IMR-90 (cell line): ENCODE data around the gene CENPP. TPM values are rescaled to one million over a fixed set of nuclear protein-coding genes. Genes with fewer than 3 reads are reported as not detected.

Source experiments
- ATAC-seq: fragments of 200-7000 bp; cut with Tn5 transposase; 2 replicates; pipeline ENCODE4 v1.9.1; 2020; ENCODE audit warnings: low read depth, mild to moderate bottlenecking, moderate library complexity
- BruUV-seq: library from RNA; stranded (reverse); fragments of 400-500 nt; replicated peaks from 2 replicates; lab custom pipeline; 2021; lab: Mats Ljungman, UMichigan
- CTCF ChIA-PET: fragments of 300-600 bp; formaldehyde crosslinking; extraction: SDS; loops from one replicate; lab custom pipeline; 2021; ENCODE audit warnings: antibody characterized with exemption; lab: Yijun Ruan, JAX
- POLR2A ChIA-PET: fragments of 300-600 bp; sonication (Branson Sonifier 250); formaldehyde crosslinking; loops from one replicate; lab custom pipeline; 2022; ENCODE audit warnings: antibody characterized with exemption; ENCODE audit not compliant: unreplicated experiment; lab: Charles Lee
- DNase-seq: peaks from one replicate; pipeline ENCODE4 v3.0.0; 2013
- H2AFZ ChIP-seq: replicated peaks from 2 replicates; pipeline ENCODE3; 2013; ENCODE audit warnings: low read length, mild to moderate bottlenecking; ENCODE audit not compliant: poor library complexity
- H2AK5ac ChIP-seq: 2 replicates; pipeline ENCODE4 v1.6.1; 2013; ENCODE audit warnings: low read depth, low read length, inconsistent platforms
- H2AK9ac ChIP-seq: replicated peaks from 2 replicates; pipeline ENCODE3; 2013; ENCODE audit warnings: mild to moderate bottlenecking, low read depth, low read length, moderate library complexity; ENCODE audit not compliant: poor library complexity
- H2BK120ac ChIP-seq: 2 replicates; pipeline ENCODE4 v1.6.1; 2013; ENCODE audit warnings: low read depth, low read length, inconsistent platforms
- H2BK15ac ChIP-seq: 3 replicates; pipeline ENCODE4 v1.6.1; 2013; ENCODE audit warnings: low read depth, low read length, inconsistent platforms
- H2BK20ac ChIP-seq: 2 replicates; pipeline ENCODE4 v1.6.1; 2013; ENCODE audit warnings: low read depth, mild to moderate bottlenecking, inconsistent platforms, low read length, moderate library complexity
- H2BK5ac ChIP-seq: 2 replicates; pipeline ENCODE4 v1.6.1; 2013; ENCODE audit warnings: mild to moderate bottlenecking, low read depth, low read length, inconsistent platforms; ENCODE audit not compliant: poor library complexity, severe bottlenecking
- H3K14ac ChIP-seq: replicated peaks from 2 replicates; pipeline ENCODE4 v1.6.1; 2013; ENCODE audit warnings: low read depth, low read length, inconsistent platforms
- H3K18ac ChIP-seq: 2 replicates; pipeline ENCODE4 v1.6.1; 2013; ENCODE audit warnings: low read depth, low read length, control low read depth
- H3K23ac ChIP-seq: 2 replicates; pipeline ENCODE4 v1.6.1; 2013; ENCODE audit warnings: low read depth, low read length, inconsistent platforms
- H3K27ac ChIP-seq: 2 replicates; pipeline ENCODE4 v1.5.1; 2013; ENCODE audit warnings: mild to moderate bottlenecking, control low read depth, low read length; ENCODE audit not compliant: insufficient read depth
- H3K27me3 ChIP-seq: 2 replicates; pipeline ENCODE4 v1.6.1; 2013; ENCODE audit warnings: low read length; ENCODE audit not compliant: control insufficient read depth, insufficient read depth
- H3K36me3 ChIP-seq: 2 replicates; pipeline ENCODE4 v1.6.1; 2013; ENCODE audit warnings: low read length, mixed read lengths; ENCODE audit not compliant: control insufficient read depth, insufficient read depth
- H3K4ac ChIP-seq: 2 replicates; pipeline ENCODE4 v1.6.1; 2013; ENCODE audit warnings: low read depth, low read length, inconsistent platforms
- H3K4me1 ChIP-seq: 2 replicates; pipeline ENCODE4 v1.6.1; 2013; ENCODE audit warnings: low read length, mixed read lengths; ENCODE audit not compliant: control insufficient read depth, insufficient read depth
- H3K4me2 ChIP-seq: 2 replicates; pipeline ENCODE4 v1.6.1; 2013; ENCODE audit warnings: low read depth, mild to moderate bottlenecking, control low read depth, low read length, moderate library complexity
- H3K4me3 ChIP-seq: 2 replicates; pipeline ENCODE4 v1.5.1; 2013; ENCODE audit warnings: low read depth, mild to moderate bottlenecking, control low read depth, low read length, moderate library complexity; ENCODE audit not compliant: insufficient read depth
- H3K56ac ChIP-seq: 2 replicates; pipeline ENCODE4 v1.6.1; 2013; ENCODE audit warnings: low read length, inconsistent platforms; ENCODE audit not compliant: insufficient read depth; ENCODE audit errors: extremely low read depth
- H3K79me1 ChIP-seq, 2 experiments: 2 replicates each; pipeline ENCODE4 v1.6.1; 2013; ENCODE audit warnings: low read length in 2 of 2, inconsistent platforms in 1 of 2, low read depth in 1 of 2
- H3K9ac ChIP-seq: 2 replicates; pipeline ENCODE4 v1.6.1; 2013; ENCODE audit warnings: low read depth, low read length, control low read depth
- H3K9me1 ChIP-seq: 2 replicates; pipeline ENCODE4 v1.6.1; 2013; ENCODE audit warnings: low read length, inconsistent platforms; ENCODE audit not compliant: insufficient read depth
- H3K9me3 ChIP-seq: 2 replicates; pipeline ENCODE4 v1.6.1; 2013; ENCODE audit warnings: low read length; ENCODE audit not compliant: control insufficient read depth, insufficient read depth
- H4K20me1 ChIP-seq: 2 replicates; pipeline ENCODE4 v1.6.1; 2013; ENCODE audit warnings: low read length, inconsistent platforms; ENCODE audit not compliant: insufficient read depth
- H4K5ac ChIP-seq: 2 replicates; pipeline ENCODE4 v1.6.1; 2013; ENCODE audit warnings: mild to moderate bottlenecking, low read depth, low read length, control low read depth
- H4K8ac ChIP-seq, 2 experiments: 2 replicates each; pipeline ENCODE4 v1.6.1; 2013; ENCODE audit warnings: low read depth in 2 of 2, low read length in 2 of 2, control low read depth in 1 of 2, inconsistent platforms in 1 of 2
- H4K91ac ChIP-seq: 2 replicates; pipeline ENCODE4 v1.6.1; 2013; ENCODE audit warnings: low read depth, low read length, inconsistent platforms; ENCODE audit not compliant: insufficient read depth
- BHLHE40 ChIP-seq: fragments of 150-350 bp; IDR thresholded peaks from 2 replicates; pipeline ENCODE4 v1.6.1; 2016; ENCODE audit warnings: mild to moderate bottlenecking, low read depth, low read length
- CEBPB ChIP-seq: IDR thresholded peaks from 2 replicates; pipeline ENCODE4 v1.6.1; 2012; ENCODE audit warnings: low read depth, low read length, improper control_type of control experiment
- CHD1 ChIP-seq: IDR thresholded peaks from 2 replicates; pipeline ENCODE4 v1.6.1; 2012; ENCODE audit warnings: low read depth, low read length, improper control_type of control experiment
- FOS ChIP-seq: fragments of 150-350 bp; IDR thresholded peaks from 2 replicates; pipeline ENCODE4 v1.6.1; 2016; ENCODE audit warnings: low read depth, low read length
- MXI1 ChIP-seq: IDR thresholded peaks from 2 replicates; pipeline ENCODE4 v1.6.1; 2012; ENCODE audit warnings: low read depth, mild to moderate bottlenecking, low read length, moderate library complexity, borderline replicate concordance
- WGBS, 2 experiments: methylation state at CpG; one replicate each; pipeline versions ENCODE4 v1.1.5 to v1.1.7; 2013; ENCODE audit warnings: missing lambda C conversion rate in 2 of 2; ENCODE audit not compliant: insufficient read length in 1 of 2; ENCODE audit errors: extremely low coverage in 2 of 2; 5-methylcytosine and 5-hydroxymethylcytosine counted together
- dilution Hi-C: fragments of 300-500 bp; cut with HindIII; formaldehyde crosslinking; loops from one replicate; pipeline ENCODE4 v1.14.3; 2018; ENCODE audit warnings: low sequenced_read_pairs; ENCODE audit not compliant: unreplicated experiment
- in situ Hi-C: fragments of 300-500 bp; cut with MboI; formaldehyde crosslinking; loops from 3 replicates; pipeline ENCODE4 v1.14.3; 2019; ENCODE audit warnings: low sequenced_read_pairs, inconsistent platforms, mixed read lengths
- intact Hi-C: fragments of 100-400 bp; cut with micrococcal nuclease; formaldehyde crosslinking; loops from 2 replicates; pipeline ENCODE4 v1.10.0; 2022
- polyA plus RNA-seq, 3 experiments: library from polyadenylated mRNA; depleted of rRNA; stranded (reverse); fragments of >200 nt; gene quantifications; 2 replicates each; pipeline ENCODE4 v1.2.3, GENCODE V29; 2012; ENCODE audit warnings: low replicate concordance in 1 of 3
- total RNA-seq: library from RNA; depleted of rRNA; stranded (reverse); fragments of >200 nt; gene quantifications from 2 replicates; pipeline ENCODE4 v1.2.3, GENCODE V29; 2012
- TF ChIP-seq, protein P1 (sequence below): conservative IDR thresholded peaks from 2 replicates; pipeline ENCODE4 v1.5.1; 2012; ENCODE audit warnings: mild to moderate bottlenecking, low read depth, low read length, improper control_type of control experiment
- TF ChIP-seq, protein P2 (sequence below): fragments of 150-350 bp; IDR thresholded peaks from 2 replicates; pipeline ENCODE4 v1.6.1; 2017; ENCODE audit warnings: mild to moderate bottlenecking, antibody characterized with exemption, low read length, low read depth

CENPP gene
- total and polyA plus RNA-seq, 2 of the 4 experiments (the other 2 are of a cell fraction), result 1.4 to 2.0 TPM

GRCh38 chr9:92641092-92641809 is 315.5 kb downstream of the CENPP start:
- no peak overlapping the region for H3K14ac ChIP-seq
- H3K79me1 ChIP-seq, result peaks cover 13 to 24% of the 10 kb centered on the region in 2 experiments
- H3K4me3 ChIP-seq, result no peak overlapping the region
- no TSS peak for BruUV-seq
- H2BK20ac ChIP-seq, result no peak overlapping the region
- H4K20me1 ChIP-seq, result no peaks in the 10 kb centered on the region
- 94% methylated on average over 7 of the region's 20 CpGs; no CpG with 5 or more reads in 1 of the 2 experiments for WGBS, 2 experiments
- H3K4me1 ChIP-seq, result no peaks in the 10 kb centered on the region
- H3K9ac ChIP-seq, result no peak overlapping the region
- no peak overlapping the region for H3K23ac ChIP-seq
- no peak overlapping the region for H2AK9ac ChIP-seq
- H3K4me2 ChIP-seq, result no peak overlapping the region
- H3K27me3 ChIP-seq, result no peaks in the 10 kb centered on the region
- dilution Hi-C loops (no loop called here), intact Hi-C loops (no loop called here), in situ Hi-C loops (no loop called here)
- CTCF ChIA-PET, result interaction anchor here (0.6 kb wide), 1 partner anchor 234 kb away, joined by 4 read pairs; no protein-coding TSS in a partner anchor
- no peak overlapping the region for H4K8ac ChIP-seq
- no peak overlapping the region for H2AFZ ChIP-seq
- H4K5ac ChIP-seq, result no peak overlapping the region
- H3K36me3 ChIP-seq, result peaks cover 57% of the 10 kb centered on the region
- no peak for DNase-seq
- POLR2A ChIA-PET, result no interaction called here
- H2BK15ac ChIP-seq, result no peak overlapping the region
- H3K9me3 ChIP-seq, result no peaks in the 10 kb centered on the region
- no peak overlapping the region for H3K56ac ChIP-seq
- H2AK5ac ChIP-seq, result no peak overlapping the region
- no peak overlapping the region for H2BK5ac ChIP-seq
- no peak for TF ChIP-seq CHD1
- TF ChIP-seq FOS, result no peak
- no peak for TF ChIP-seq CEBPB
- TF ChIP-seq, protein P1, sequence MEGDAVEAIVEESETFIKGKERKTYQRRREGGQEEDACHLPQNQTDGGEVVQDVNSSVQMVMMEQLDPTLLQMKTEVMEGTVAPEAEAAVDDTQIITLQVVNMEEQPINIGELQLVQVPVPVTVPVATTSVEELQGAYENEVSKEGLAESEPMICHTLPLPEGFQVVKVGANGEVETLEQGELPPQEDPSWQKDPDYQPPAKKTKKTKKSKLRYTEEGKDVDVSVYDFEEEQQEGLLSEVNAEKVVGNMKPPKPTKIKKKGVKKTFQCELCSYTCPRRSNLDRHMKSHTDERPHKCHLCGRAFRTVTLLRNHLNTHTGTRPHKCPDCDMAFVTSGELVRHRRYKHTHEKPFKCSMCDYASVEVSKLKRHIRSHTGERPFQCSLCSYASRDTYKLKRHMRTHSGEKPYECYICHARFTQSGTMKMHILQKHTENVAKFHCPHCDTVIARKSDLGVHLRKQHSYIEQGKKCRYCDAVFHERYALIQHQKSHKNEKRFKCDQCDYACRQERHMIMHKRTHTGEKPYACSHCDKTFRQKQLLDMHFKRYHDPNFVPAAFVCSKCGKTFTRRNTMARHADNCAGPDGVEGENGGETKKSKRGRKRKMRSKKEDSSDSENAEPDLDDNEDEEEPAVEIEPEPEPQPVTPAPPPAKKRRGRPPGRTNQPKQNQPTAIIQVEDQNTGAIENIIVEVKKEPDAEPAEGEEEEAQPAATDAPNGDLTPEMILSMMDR, result no peak
- no peak for TF ChIP-seq MXI1
- TF ChIP-seq, protein P2, sequence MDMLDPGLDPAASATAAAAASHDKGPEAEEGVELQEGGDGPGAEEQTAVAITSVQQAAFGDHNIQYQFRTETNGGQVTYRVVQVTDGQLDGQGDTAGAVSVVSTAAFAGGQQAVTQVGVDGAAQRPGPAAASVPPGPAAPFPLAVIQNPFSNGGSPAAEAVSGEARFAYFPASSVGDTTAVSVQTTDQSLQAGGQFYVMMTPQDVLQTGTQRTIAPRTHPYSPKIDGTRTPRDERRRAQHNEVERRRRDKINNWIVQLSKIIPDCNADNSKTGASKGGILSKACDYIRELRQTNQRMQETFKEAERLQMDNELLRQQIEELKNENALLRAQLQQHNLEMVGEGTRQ, result no peak
- no peak for TF ChIP-seq BHLHE40
- no peak overlapping the region for H3K18ac ChIP-seq
- peaks cover 3% of the 10 kb centered on the region; the same call in 1 of the 2 replicates for H3K9me1 ChIP-seq
- H4K91ac ChIP-seq, result no peak overlapping the region
- no peak overlapping the region for H3K4ac ChIP-seq
- no peak overlapping the region for H3K27ac ChIP-seq
- no peak for ATAC-seq
- no peak overlapping the region for H2BK120ac ChIP-seq
